ENCODE results near the gene RET. TPM values are rescaled to one million over a fixed set of nuclear protein-coding genes. Genes with fewer than 3 reads are reported as not detected.

RET gene
- total RNA-seq, 3 donors from 2014 or later (not counting 1 experiment from before 2014, with no cell fraction given): 0.16 TPM; not detected in 2

DNA sequence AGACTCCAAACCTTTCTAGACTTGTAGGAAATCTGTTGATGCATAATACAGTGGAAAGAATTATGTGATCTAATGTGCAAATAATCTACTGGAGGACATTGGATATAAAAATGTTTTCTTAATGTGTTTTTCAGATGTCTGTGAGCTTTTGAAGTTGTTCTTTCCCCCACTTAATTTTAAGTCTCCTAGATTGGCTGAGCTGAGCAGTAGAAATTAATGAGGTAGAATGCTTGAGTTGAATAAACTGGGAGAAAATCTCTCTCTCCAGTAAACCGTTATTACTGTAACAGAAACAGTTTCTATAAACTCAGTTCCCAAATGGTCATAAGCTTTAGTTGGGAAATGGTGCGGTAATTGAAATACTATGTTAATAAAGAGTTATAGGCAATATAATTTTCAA, 77.0 kb downstream of the RET start:
- TF ChIP-seq, protein P1, sequence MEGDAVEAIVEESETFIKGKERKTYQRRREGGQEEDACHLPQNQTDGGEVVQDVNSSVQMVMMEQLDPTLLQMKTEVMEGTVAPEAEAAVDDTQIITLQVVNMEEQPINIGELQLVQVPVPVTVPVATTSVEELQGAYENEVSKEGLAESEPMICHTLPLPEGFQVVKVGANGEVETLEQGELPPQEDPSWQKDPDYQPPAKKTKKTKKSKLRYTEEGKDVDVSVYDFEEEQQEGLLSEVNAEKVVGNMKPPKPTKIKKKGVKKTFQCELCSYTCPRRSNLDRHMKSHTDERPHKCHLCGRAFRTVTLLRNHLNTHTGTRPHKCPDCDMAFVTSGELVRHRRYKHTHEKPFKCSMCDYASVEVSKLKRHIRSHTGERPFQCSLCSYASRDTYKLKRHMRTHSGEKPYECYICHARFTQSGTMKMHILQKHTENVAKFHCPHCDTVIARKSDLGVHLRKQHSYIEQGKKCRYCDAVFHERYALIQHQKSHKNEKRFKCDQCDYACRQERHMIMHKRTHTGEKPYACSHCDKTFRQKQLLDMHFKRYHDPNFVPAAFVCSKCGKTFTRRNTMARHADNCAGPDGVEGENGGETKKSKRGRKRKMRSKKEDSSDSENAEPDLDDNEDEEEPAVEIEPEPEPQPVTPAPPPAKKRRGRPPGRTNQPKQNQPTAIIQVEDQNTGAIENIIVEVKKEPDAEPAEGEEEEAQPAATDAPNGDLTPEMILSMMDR (IDR thresholded peaks at IDR 0.05): no peak
- ATAC-seq: no peak
- H3K27ac Mint-ChIP-seq: peak overlapping the region in 1 of 2 donors; percentile 67
- Histone ChIP-seq H3K4me3 (ENCODE audit: low read length) (no peak overlapping the region), H3K27ac (ENCODE audit: low read length) (no peak overlapping the region), H3K9me3 (ENCODE audit: control insufficient read depth, insufficient read depth, low read length) (peaks cover 4% of the 10 kb centered on the region), H3K36me3 (ENCODE audit: control insufficient read depth, insufficient read depth, low read length) (no peaks in the 10 kb centered on the region), H3K27me3 (ENCODE audit: control insufficient read depth, insufficient read depth, low read length) (no peaks in the 10 kb centered on the region), H3K4me1 (ENCODE audit: control insufficient read depth, insufficient read depth, low read length) (peaks cover 4% of the 10 kb centered on the region)
- no peaks in the 10 kb centered on the region for H3K27me3 Mint-ChIP-seq (ENCODE audit: low read depth in 2 of 2)
- no CpG with 5 or more reads among the region's 2 CpGs for WGBS (ENCODE audit: insufficient coverage)
- H3K4me1 Mint-ChIP-seq: peaks cover 54 to 68% of the 10 kb centered on the region in 2 donors
- H3K9me3 Mint-ChIP-seq: no peaks in the 10 kb centered on the region
- intact Hi-C loops (cut with micrococcal nuclease): no loop called here
- H3K36me3 Mint-ChIP-seq: no peaks in the 10 kb centered on the region
- no peak overlapping the region for H3K4me3 Mint-ChIP-seq
- no peak for DNase-seq

DNA sequence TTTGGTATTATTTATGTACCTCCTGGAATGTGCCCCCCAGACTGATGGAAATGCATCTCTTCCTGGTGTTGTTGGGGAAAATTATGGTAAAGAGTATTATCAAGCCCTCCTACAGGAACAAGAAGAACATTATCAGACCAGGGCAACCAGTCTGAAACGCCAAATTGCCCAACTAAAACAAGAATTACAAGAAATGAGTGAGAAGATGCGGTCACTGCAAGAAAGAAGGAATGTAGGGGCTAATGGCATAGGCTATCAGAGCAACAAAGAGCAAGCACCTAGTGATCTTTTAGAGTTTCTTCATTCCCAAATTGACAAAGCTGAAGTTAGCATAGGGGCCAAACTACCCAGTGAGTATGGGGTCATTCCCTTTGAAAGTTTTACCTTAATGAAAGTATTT, 78.4 kb downstream of the RET start:
- 100% methylated on average over 1 of the region's 2 CpGs for WGBS (ENCODE audit: insufficient coverage)
- H3K4me1 Mint-ChIP-seq: peaks cover 53 to 60% of the 10 kb centered on the region in 2 donors

DNA sequence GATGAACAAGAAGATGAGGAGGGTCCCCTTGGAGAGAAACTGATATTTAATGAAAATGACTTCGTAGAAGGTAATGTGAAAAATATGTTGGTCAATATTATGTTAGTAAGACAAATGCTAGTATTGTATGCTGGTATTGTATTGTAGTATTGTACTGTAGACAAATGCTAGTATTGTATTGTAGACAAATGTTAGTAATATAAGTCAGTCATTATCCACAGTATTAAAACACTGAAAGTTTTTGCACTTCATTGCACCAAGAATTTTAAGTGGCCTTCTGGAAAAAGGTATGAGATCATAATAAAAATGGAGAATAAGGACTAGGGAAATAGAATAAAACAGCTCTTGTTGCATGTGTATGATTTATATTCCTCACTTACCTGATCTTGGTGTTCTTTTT, 78.9 kb downstream of the RET start:
- H3K27ac ChIP-seq (ENCODE audit: low read length): no peak overlapping the region
- WGBS (ENCODE audit: insufficient coverage): 100% methylated on average over 1 of the region's 1 CpG

More for the DNA sequence above, 78.4 kb downstream of the RET start:
- Mint-ChIP-seq H3K9me3 (no peaks in the 10 kb centered on the region), H3K4me3 (no peak overlapping the region), H3K27me3 (ENCODE audit: low read depth in 2 of 2) (no peaks in the 10 kb centered on the region), H3K27ac (peak overlapping the region; percentile 4 to 25), H3K36me3 (no peaks in the 10 kb centered on the region)
- no peak for DNase-seq
- no peak overlapping the region for H3K27ac ChIP-seq (ENCODE audit: low read length)
- no peaks in the 10 kb centered on the region for H3K27me3 ChIP-seq (ENCODE audit: control insufficient read depth, insufficient read depth, low read length)
- H3K36me3 ChIP-seq (ENCODE audit: control insufficient read depth, insufficient read depth, low read length): peaks cover 9% of the 10 kb centered on the region
- no peaks in the 10 kb centered on the region for H3K9me3 ChIP-seq (ENCODE audit: control insufficient read depth, insufficient read depth, low read length)
- ATAC-seq: no peak
- peaks cover 7% of the 10 kb centered on the region for H3K4me1 ChIP-seq (ENCODE audit: control insufficient read depth, insufficient read depth, low read length)
- H3K4me3 ChIP-seq (ENCODE audit: low read length): no peak overlapping the region
- intact Hi-C loops (cut with micrococcal nuclease): no loop called here
- TF ChIP-seq, protein P1 (IDR thresholded peaks at IDR 0.05): no peak

More for the DNA sequence above, 78.9 kb downstream of the RET start:
- Histone ChIP-seq H3K36me3 (ENCODE audit: control insufficient read depth, insufficient read depth, low read length) (peaks cover 11% of the 10 kb centered on the region), H3K9me3 (ENCODE audit: control insufficient read depth, insufficient read depth, low read length) (no peaks in the 10 kb centered on the region), H3K27me3 (ENCODE audit: control insufficient read depth, insufficient read depth, low read length) (no peaks in the 10 kb centered on the region), H3K4me1 (ENCODE audit: control insufficient read depth, insufficient read depth, low read length) (peaks cover 10% of the 10 kb centered on the region), H3K4me3 (ENCODE audit: low read length) (no peak overlapping the region)
- Mint-ChIP-seq H3K27me3 (ENCODE audit: low read depth in 2 of 2) (no peaks in the 10 kb centered on the region), H3K4me3 (no peak overlapping the region), H3K27ac (peak overlapping the region; percentile 4 to 25), H3K9me3 (no peaks in the 10 kb centered on the region), H3K4me1 (peaks cover 52 to 58% of the 10 kb centered on the region in 2 donors), H3K36me3 (no peaks in the 10 kb centered on the region)
- TF ChIP-seq, protein P1 (IDR thresholded peaks at IDR 0.05): no peak
- no peak for DNase-seq
- no peak for ATAC-seq
- intact Hi-C loops (cut with micrococcal nuclease): no loop called here
